RWPE2 (cell line): Measurements from ENCODE around the gene KLHL21.

Experiments
- ATAC-seq: fragments of 200-7000 bp; cut with Tn5 transposase; 3 replicates; pipeline ENCODE4 v1.9.1; 2021; ENCODE audit warnings: low read depth
- DNase-seq: peaks from one replicate; pipeline ENCODE4 v3.0.0-alpha.2; 2020; ENCODE audit warnings: low spot score
- H3K27ac ChIP-seq: fragments of 450-650 bp; 2 replicates; pipeline ENCODE4 v1.5.1; 2017; ENCODE audit warnings: mild to moderate bottlenecking; ENCODE audit not compliant: poor library complexity, severe bottlenecking
- H3K27me3 ChIP-seq: fragments of 250-450 bp; sonication (Bioruptor Pico); 2 replicates; pipeline ENCODE4 v1.5.1; 2021; ENCODE audit warnings: mild to moderate bottlenecking, moderate library complexity; ENCODE audit not compliant: insufficient read depth, poor library complexity, severe bottlenecking
- H3K36me3 ChIP-seq: fragments of 250-450 bp; sonication (Bioruptor Pico); 2 replicates; pipeline ENCODE4 v1.5.1; 2020; ENCODE audit warnings: low read depth, mild to moderate bottlenecking, moderate library complexity
- H3K4me1 ChIP-seq: fragments of 250-450 bp; sonication (Bioruptor Pico); 2 replicates; pipeline ENCODE4 v1.5.1; 2021; ENCODE audit warnings: mild to moderate bottlenecking, moderate library complexity; ENCODE audit not compliant: insufficient read depth, poor library complexity, severe bottlenecking
- H3K4me3 ChIP-seq: fragments of 250-450 bp; sonication (Bioruptor Pico); 2 replicates; pipeline ENCODE4 v1.5.1; 2021; ENCODE audit warnings: mild to moderate bottlenecking, moderate library complexity; ENCODE audit not compliant: severe bottlenecking
- H3K9me3 ChIP-seq: fragments of 250-450 bp; sonication (Bioruptor Pico); 2 replicates; pipeline ENCODE4 v1.5.1; 2021; ENCODE audit warnings: mild to moderate bottlenecking, moderate library complexity; ENCODE audit not compliant: severe bottlenecking
- TF ChIP-seq, protein P1 (sequence below): fragments of 450-650 bp; IDR thresholded peaks from one replicate; pipeline ENCODE4 v1.5.1; 2017; ENCODE audit warnings: mild to moderate bottlenecking, moderate library complexity; ENCODE audit not compliant: poor library complexity, severe bottlenecking

KLHL21 gene

DNA sequence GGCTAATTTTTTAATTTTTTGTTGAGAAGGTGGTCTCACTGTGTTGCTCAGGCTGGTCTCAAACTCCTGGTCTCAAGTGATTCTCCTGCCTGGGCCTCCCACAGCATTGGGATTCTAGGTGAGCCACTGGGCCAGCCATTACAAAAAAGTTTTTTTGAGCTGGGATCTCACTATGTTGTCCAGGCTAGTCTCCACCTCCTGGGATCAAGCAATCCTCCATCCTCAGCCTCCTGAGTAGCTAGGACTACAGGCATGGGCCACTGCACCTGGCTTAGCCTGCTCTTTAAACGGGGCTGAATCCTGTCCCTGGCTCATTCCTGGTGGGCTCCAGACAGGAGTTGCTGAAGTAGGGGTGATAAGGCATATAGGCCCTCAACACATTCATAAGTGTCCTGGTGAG lies 45.1 kb downstream of the KLHL21 start:
- ATAC-seq (no peak), DNase-seq (no peak)
- Histone ChIP-seq H3K4me3 (no peak overlapping the region), H3K27me3 (no peaks in the 10 kb centered on the region), H3K27ac (no peak overlapping the region), H3K4me1 (peaks cover 5% of the 10 kb centered on the region), H3K36me3 (peaks cover under 1% of the 10 kb centered on the region; the same call in 1 of the 2 replicates), H3K9me3 (no peaks in the 10 kb centered on the region)
- TF ChIP-seq, protein P1, sequence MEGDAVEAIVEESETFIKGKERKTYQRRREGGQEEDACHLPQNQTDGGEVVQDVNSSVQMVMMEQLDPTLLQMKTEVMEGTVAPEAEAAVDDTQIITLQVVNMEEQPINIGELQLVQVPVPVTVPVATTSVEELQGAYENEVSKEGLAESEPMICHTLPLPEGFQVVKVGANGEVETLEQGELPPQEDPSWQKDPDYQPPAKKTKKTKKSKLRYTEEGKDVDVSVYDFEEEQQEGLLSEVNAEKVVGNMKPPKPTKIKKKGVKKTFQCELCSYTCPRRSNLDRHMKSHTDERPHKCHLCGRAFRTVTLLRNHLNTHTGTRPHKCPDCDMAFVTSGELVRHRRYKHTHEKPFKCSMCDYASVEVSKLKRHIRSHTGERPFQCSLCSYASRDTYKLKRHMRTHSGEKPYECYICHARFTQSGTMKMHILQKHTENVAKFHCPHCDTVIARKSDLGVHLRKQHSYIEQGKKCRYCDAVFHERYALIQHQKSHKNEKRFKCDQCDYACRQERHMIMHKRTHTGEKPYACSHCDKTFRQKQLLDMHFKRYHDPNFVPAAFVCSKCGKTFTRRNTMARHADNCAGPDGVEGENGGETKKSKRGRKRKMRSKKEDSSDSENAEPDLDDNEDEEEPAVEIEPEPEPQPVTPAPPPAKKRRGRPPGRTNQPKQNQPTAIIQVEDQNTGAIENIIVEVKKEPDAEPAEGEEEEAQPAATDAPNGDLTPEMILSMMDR, result no peak

DNA sequence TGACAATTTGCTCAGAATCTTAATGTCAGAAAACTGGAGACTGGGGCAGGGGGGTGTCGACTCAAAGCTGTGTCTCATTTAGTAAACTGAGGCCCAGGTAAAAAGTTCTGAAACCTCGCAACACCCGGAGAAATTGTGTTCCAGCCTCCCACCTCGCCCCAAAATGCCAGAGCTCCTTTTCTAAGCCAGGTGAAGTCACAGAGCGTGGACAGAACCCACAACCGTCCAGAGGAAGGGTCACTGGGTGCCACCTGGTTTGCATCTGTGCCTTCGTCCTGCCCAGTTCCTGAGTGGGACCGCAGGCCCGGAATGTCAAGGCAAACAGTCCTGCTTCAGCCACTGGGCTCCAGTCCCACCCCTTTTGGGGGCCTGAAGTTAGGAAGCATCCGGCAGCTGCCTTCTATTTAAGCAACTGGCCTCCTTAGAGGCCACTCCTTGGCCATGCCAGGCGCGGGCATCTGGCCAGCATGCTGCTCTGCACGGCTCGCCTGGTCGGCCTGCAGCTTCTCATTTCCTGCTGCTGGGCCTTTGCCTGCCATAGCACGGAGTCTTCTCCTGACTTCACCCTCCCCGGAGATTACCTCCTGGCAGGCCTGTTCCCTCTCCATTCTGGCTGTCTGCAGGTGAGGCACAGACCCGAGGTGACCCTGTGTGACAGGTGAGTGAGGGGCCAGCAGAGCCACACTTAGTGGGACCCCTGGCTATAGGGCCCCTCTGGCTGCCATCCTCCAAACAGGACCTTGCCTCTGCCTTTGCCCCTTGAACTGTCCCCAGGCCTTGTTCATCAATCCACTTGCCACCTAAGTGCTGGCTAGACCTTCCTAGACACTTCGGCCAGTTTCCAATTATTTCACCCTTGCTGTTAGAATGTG lies 47.5 kb downstream of the KLHL21 start, which contains the start of gene TAS1R1:
TAS1R1 (plus strand) TSS at position 401 of the 872 bp plus-strand sequence; CDS start at position 468, 67 bp downstream.
- H3K27ac ChIP-seq, result peak within 1 kb of the TSS; percentile 42
- H3K4me3 ChIP-seq, result peak within 1 kb of the TSS; percentile 71
- TF ChIP-seq, protein P1, result no peak
- no peaks in the 10 kb centered on the region for H3K9me3 ChIP-seq
- ATAC-seq, result no peak
- H3K36me3 ChIP-seq, result peaks cover 22% of the 10 kb centered on the region
- DNase-seq, result no peak
- H3K4me1 ChIP-seq, result peaks cover 6% of the 10 kb centered on the region
- H3K27me3 ChIP-seq, result no peaks in the 10 kb centered on the region

DNA sequence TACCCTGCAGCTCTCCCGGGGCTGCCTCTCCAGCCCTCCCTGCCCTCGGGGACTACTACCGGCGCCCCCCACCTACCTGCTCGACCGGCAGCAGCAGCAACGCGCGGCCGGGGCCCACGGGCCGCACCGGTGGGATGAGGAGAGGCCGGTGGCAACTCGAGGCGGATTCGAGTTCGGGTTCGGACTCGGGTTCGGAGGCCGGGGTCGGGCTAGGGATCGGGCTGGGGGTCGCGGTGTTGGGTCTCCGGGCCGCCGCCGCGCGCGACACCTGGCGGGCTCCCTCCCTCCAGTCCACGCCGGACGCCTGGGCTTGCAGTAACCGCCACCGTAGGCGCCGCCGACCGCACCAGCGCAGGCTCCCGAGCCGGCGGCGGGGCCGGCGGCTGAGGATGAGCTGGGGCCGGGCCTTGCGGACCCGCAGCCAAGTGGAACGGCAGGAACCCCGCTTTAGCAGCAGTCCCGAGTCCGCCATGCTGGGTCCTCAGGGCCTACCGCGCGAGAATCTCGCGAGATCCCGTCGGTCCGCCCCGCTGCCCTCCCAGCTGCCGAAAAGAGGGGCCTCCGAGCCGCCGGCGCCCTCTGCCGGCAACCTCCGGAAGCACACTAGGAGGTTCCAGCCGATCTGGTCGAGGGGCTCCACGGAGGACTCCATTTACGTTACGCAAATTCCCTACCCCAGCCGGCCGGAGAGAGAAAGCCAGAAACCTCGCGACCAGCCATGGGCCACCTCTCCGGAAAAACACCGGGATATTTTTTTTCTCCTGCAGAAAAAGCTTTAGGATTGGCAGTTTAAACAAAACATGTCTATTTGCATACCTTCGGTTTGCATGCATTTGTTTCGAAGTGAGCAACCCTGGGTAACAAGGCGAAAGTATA lies 48.4 kb downstream of the KLHL21 start, which contains the start of gene NOL9:
NOL9 (minus strand) TSS at position 483 of the 876 bp plus-strand sequence; CDS start at position 472, 11 bp downstream.
- Histone ChIP-seq H3K9me3 (no peaks in the 10 kb centered on the region), H3K36me3 (peaks cover 31% of the 10 kb centered on the region), H3K4me1 (peaks cover 6% of the 10 kb centered on the region), H3K27ac (peak within 1 kb of the TSS; percentile 42), H3K4me3 (peak within 1 kb of the TSS; percentile 71), H3K27me3 (no peaks in the 10 kb centered on the region)
- ATAC-seq, result peak; percentile 94
- TF ChIP-seq, protein P1, result peak; percentile 96
- DNase-seq, result peak; percentile 87

- Histone ChIP-seq H3K36me3 (peaks cover 87% of the 10 kb centered on the region), H3K4me3 (no peak overlapping the region), H3K9me3 (no peaks in the 10 kb centered on the region), H3K27ac (peak overlapping the region; percentile 79), H3K27me3 (no peaks in the 10 kb centered on the region), H3K4me1 (peaks cover 21% of the 10 kb centered on the region)
- DNase-seq (no peak), ATAC-seq (peak; percentile 32; the same call in 1 of the 3 replicates)
- TF ChIP-seq, protein P1, result peak; percentile 13
Observed at GRCh38 chr1:6547301-6547700, 55.4 kb downstream of the KLHL21 start.
